HepG2 (cell line): ENCODE data around the gene GPR17. TPM values are rescaled to one million over a fixed set of nuclear protein-coding genes. Genes with fewer than 3 reads are reported as not detected.
A peak's percentile ranks its signal among the peaks of the same experiment; 100 is the strongest.

Experiments used
- ADNP ChIP-seq: sonication (generic); formaldehyde crosslinking; IDR thresholded peaks from 2 replicates; pipeline ENCODE4 v1.4.0; 2020; ENCODE audit warnings: missing genetic modification reagents
- ARID2 ChIP-seq: sonication (generic); formaldehyde crosslinking; IDR thresholded peaks from 2 replicates; pipeline ENCODE4 v1.8.1; 2022; ENCODE audit warnings: mild to moderate bottlenecking, missing genetic modification reagents, borderline replicate concordance
- ARNTL ChIP-seq: sonication (generic); formaldehyde crosslinking; IDR thresholded peaks from 2 replicates; pipeline ENCODE4 v1.4.0; 2020; ENCODE audit warnings: mild to moderate bottlenecking, missing genetic modification reagents
- FOSL2 ChIP-seq: sonication (generic); formaldehyde crosslinking; IDR thresholded peaks from 2 replicates; pipeline ENCODE4 v1.4.0; 2020; ENCODE audit warnings: missing genetic modification reagents
- HNF1A ChIP-seq, 2 experiments: sonication (generic) in 1 of 2; formaldehyde crosslinking in 1 of 2; IDR thresholded peaks; 2 replicates each; pipeline versions ENCODE4 v1.4.0 to v1.6.1; 2016 to 2020; ENCODE audit warnings: borderline replicate concordance in 1 of 2, low read depth in 1 of 2, mild to moderate bottlenecking in 1 of 2, missing genetic modification reagents in 1 of 2
- PHB2 ChIP-seq: fragments of 450-650 bp; IDR thresholded peaks from 2 replicates; pipeline ENCODE4 v1.6.1; 2018; ENCODE audit not compliant: partially characterized antibody
- RELA ChIP-seq: sonication (generic); formaldehyde crosslinking; IDR thresholded peaks from 2 replicates; pipeline ENCODE4 v1.4.0; 2020; ENCODE audit warnings: missing genetic modification reagents
- RXRB ChIP-seq: IDR thresholded peaks from 2 replicates; pipeline ENCODE4 v1.6.1; 2016; ENCODE audit warnings: borderline replicate concordance, missing genetic modification reagents, missing compliant biosample characterization
- SRSF9 ChIP-seq: fragments of 200-400 bp; formaldehyde crosslinking; IDR thresholded peaks from 2 replicates; pipeline ENCODE4 v1.6.1; 2018; ENCODE audit warnings: borderline replicate concordance, mild to moderate bottlenecking, low read depth, low read length; ENCODE audit not compliant: insufficient read depth, poor library complexity, severe bottlenecking
- ZNF136 ChIP-seq: sonication (generic); formaldehyde crosslinking; IDR thresholded peaks from 2 replicates; pipeline ENCODE4 v1.8.1; 2022; ENCODE audit warnings: low read depth, mild to moderate bottlenecking, moderate library complexity, missing genetic modification reagents
- ZNF260 ChIP-seq: sonication (generic); formaldehyde crosslinking; IDR thresholded peaks from 2 replicates; pipeline ENCODE4 v1.4.0; 2020; ENCODE audit warnings: missing genetic modification reagents, low read depth, mild to moderate bottlenecking, borderline replicate concordance
- ZNF451 ChIP-seq: sonication (generic); formaldehyde crosslinking; IDR thresholded peaks from 2 replicates; pipeline ENCODE4 v1.5.0; 2020; ENCODE audit warnings: mild to moderate bottlenecking, missing genetic modification reagents
- ZNF569 ChIP-seq: sonication (generic); formaldehyde crosslinking; IDR thresholded peaks from 2 replicates; pipeline ENCODE4 v1.5.0; 2020; ENCODE audit warnings: mild to moderate bottlenecking, missing genetic modification reagents, moderate library complexity, borderline replicate concordance
- ZNF572 ChIP-seq: sonication (generic); formaldehyde crosslinking; IDR thresholded peaks from 2 replicates; pipeline ENCODE4 v1.5.1; 2020; ENCODE audit warnings: mild to moderate bottlenecking, missing genetic modification reagents
- ZNF7 ChIP-seq: IDR thresholded peaks from 2 replicates; pipeline ENCODE4 v1.6.1; 2016; ENCODE audit warnings: missing biosample characterization, missing genetic modification reagents
- ZNF713 ChIP-seq: sonication (generic); formaldehyde crosslinking; IDR thresholded peaks from 2 replicates; pipeline ENCODE4 v1.4.0; 2020; ENCODE audit warnings: mild to moderate bottlenecking, missing genetic modification reagents
- ZNF777 ChIP-seq: sonication (generic); formaldehyde crosslinking; IDR thresholded peaks from 2 replicates; pipeline ENCODE4 v1.4.0; 2020; ENCODE audit warnings: missing genetic modification reagents
- polyA plus RNA-seq, 8 experiments: library from polyadenylated mRNA; depleted of rRNA in 3 of 8; stranded (reverse) in 7 of 8; unstranded in 1 of 8; fragments of >200 nt; fragmentation: Illumina TruSeq in 4 of 8; extraction: Trizol in 4 of 8; gene quantifications; 2 replicates each; pipeline versions ENCODE4 v1.2.1 to v1.2.3, GENCODE V29; 2011 to 2016; ENCODE audit warnings: low read depth in 4 of 8, missing spikeins in 1 of 8, mixed read lengths in 1 of 8; ENCODE audit not compliant: insufficient read depth in 1 of 8
- total RNA-seq, 5 experiments: library from RNA; depleted of rRNA; stranded (reverse); fragments of >200 nt; fragmentation: Illumina TruSeq; extraction: Trizol; gene quantifications; 2 replicates each; pipeline ENCODE4 v1.2.3, GENCODE V29; 2016; ENCODE audit warnings: low read depth in 1 of 5
- TF ChIP-seq, protein P1 (sequence below): sonication (generic); formaldehyde crosslinking; IDR thresholded peaks from 2 replicates; pipeline ENCODE4 v1.4.0; 2020; ENCODE audit warnings: mild to moderate bottlenecking, missing genetic modification reagents
- TF ChIP-seq, protein P2 (sequence below): sonication (generic); formaldehyde crosslinking; IDR thresholded peaks from 2 replicates; pipeline ENCODE4 v1.4.0; 2020; ENCODE audit warnings: missing genetic modification reagents

GPR17 gene
- total and polyA plus RNA-seq, 2 of the 13 experiments (the other 11 are each of a cell fraction or from before 2014, with no cell fraction given) = not detected

DNA sequence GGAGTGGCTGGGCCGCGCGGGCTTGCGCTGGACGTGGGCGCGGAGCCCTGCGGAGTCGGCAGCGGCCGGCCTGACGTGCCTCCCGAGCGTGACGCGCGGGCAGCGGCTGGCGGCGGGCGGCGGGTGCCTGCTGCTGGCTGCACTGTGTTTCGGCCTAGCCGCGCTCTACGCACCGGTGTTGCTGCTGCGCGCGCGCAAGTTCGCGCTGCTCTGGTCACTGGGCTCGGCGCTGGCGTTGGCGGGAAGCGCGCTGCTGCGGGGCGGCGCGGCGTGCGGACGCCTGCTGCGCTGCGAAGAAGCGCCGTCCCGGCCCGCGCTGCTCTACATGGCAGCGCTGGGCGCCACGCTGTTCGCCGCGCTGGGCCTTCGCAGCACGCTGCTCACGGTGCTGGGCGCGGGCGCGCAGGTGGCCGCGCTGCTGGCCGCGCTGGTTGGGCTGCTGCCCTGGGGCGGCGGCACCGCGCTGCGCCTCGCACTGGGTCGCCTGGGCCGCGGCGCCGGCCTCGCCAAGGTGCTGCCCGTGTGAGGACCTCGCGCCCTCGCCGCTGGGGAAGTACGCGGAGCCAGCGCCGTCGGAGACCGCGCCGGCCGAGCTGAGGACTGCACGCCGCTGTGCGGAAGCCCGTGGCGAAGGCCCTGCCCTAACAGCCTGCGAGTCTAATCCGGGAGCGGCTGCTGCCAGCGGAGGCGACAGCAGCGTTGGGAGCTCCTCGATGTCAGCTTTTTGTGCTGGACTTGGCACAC lies 55.9 kb downstream of the GPR17 start (continued):
- no peak for TF ChIP-seq HNF1A (IDR thresholded peaks at IDR 0.05; ENCODE audit: low read depth)
- peak; percentile 6; the same call in 1 of the 2 replicates for TF ChIP-seq HNF1A (CRISPR knock-in tag; IDR thresholded peaks at IDR 0.05; ENCODE audit: borderline replicate concordance)
- TF ChIP-seq ZNF713 (CRISPR knock-in tag) = no peak
- no peak for TF ChIP-seq ARID2
- no peak for TF ChIP-seq ZNF7 (CRISPR knock-in tag)
- no peak for TF ChIP-seq ARNTL (CRISPR knock-in tag)
- TF ChIP-seq RXRB (CRISPR knock-in tag) = no peak
- no peak for TF ChIP-seq ZNF260 (CRISPR knock-in tag)
- no peak for TF ChIP-seq PHB2
- TF ChIP-seq, protein P1, sequence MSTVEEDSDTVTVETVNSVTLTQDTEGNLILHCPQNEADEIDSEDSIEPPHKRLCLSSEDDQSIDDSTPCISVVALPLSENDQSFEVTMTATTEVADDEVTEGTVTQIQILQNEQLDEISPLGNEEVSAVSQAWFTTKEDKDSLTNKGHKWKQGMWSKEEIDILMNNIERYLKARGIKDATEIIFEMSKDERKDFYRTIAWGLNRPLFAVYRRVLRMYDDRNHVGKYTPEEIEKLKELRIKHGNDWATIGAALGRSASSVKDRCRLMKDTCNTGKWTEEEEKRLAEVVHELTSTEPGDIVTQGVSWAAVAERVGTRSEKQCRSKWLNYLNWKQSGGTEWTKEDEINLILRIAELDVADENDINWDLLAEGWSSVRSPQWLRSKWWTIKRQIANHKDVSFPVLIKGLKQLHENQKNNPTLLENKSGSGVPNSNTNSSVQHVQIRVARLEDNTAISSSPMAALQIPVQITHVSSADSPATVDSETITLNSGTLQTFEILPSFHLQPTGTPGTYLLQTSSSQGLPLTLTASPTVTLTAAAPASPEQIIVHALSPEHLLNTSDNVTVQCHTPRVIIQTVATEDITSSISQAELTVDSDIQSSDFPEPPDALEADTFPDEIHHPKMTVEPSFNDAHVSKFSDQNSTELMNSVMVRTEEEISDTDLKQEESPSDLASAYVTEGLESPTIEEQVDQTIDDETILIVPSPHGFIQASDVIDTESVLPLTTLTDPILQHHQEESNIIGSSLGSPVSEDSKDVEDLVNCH (CRISPR knock-in tag) = 0 out of 2 replicates have a peak, but pooled peaks have one; percentile 38
- no peak for TF ChIP-seq ZNF136 (CRISPR knock-in tag)
- TF ChIP-seq ZNF451 (CRISPR knock-in tag) = peak; percentile 92; the same call in 1 of the 2 replicates
- TF ChIP-seq, protein P2, sequence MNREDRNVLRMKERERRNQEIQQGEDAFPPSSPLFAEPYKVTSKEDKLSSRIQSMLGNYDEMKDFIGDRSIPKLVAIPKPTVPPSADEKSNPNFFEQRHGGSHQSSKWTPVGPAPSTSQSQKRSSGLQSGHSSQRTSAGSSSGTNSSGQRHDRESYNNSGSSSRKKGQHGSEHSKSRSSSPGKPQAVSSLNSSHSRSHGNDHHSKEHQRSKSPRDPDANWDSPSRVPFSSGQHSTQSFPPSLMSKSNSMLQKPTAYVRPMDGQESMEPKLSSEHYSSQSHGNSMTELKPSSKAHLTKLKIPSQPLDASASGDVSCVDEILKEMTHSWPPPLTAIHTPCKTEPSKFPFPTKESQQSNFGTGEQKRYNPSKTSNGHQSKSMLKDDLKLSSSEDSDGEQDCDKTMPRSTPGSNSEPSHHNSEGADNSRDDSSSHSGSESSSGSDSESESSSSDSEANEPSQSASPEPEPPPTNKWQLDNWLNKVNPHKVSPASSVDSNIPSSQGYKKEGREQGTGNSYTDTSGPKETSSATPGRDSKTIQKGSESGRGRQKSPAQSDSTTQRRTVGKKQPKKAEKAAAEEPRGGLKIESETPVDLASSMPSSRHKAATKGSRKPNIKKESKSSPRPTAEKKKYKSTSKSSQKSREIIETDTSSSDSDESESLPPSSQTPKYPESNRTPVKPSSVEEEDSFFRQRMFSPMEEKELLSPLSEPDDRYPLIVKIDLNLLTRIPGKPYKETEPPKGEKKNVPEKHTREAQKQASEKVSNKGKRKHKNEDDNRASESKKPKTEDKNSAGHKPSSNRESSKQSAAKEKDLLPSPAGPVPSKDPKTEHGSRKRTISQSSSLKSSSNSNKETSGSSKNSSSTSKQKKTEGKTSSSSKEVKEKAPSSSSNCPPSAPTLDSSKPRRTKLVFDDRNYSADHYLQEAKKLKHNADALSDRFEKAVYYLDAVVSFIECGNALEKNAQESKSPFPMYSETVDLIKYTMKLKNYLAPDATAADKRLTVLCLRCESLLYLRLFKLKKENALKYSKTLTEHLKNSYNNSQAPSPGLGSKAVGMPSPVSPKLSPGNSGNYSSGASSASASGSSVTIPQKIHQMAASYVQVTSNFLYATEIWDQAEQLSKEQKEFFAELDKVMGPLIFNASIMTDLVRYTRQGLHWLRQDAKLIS (CRISPR knock-in tag) = no peak
- no peak for TF ChIP-seq ZNF569 (CRISPR knock-in tag)
- TF ChIP-seq SRSF9 = no peak
- TF ChIP-seq RELA (CRISPR knock-in tag) = no peak
- TF ChIP-seq ZNF777 (CRISPR knock-in tag) = peak; percentile 96
- TF ChIP-seq ADNP (CRISPR knock-in tag) = no peak; the same call in 1 of the 2 replicates
- peak; percentile 37; the same call in 1 of the 2 replicates for TF ChIP-seq FOSL2 (CRISPR knock-in tag)
- TF ChIP-seq ZNF572 = no peak
